Right lobe of liver (tissue), 6 donors: ENCODE data around the gene PANX3. TPM values are rescaled to one million over a fixed set of nuclear protein-coding genes. Genes with fewer than 3 reads are reported as not detected.

Experiments used
- ATAC-seq, 4 donors: fragments of 200-7000 bp; cut with Tn5 transposase; one replicate each; pipeline ENCODE4 v1.9.1; 2020; ENCODE audit warnings: mild to moderate bottlenecking in 4 of 4, moderate library complexity in 4 of 4
- DNase-seq, 3 donors: peaks; one replicate each; pipeline ENCODE4 v3.0.0-alpha.2; 2020
- H3K27ac ChIP-seq, 3 donors: fragments of 200-600 bp; one replicate each; pipeline ENCODE4 v1.8.0; 2022
- H3K27me3 ChIP-seq, 2 donors: fragments of 200-600 bp; one replicate each; pipeline ENCODE4 v1.8.0; 2022
- H3K36me3 ChIP-seq, 4 donors: fragments of 200-600 bp; sonication (generic) in 1 of 4; one replicate each; pipeline versions ENCODE4 v1.5.1 to v1.8.0; 2017 to 2022; ENCODE audit warnings: control low read depth in 1 of 4
- H3K4me1 ChIP-seq, 4 donors: fragments of 200-600 bp; sonication (generic) in 1 of 4; one replicate each; pipeline versions ENCODE4 v1.5.1 to v1.8.0; 2017 to 2022; ENCODE audit warnings: control low read depth in 1 of 4
- H3K4me3 ChIP-seq, 3 donors: fragments of 200-600 bp; one replicate each; pipeline ENCODE4 v1.8.0; 2022
- H3K9me3 ChIP-seq, 4 donors: fragments of 200-600 bp; sonication (generic) in 1 of 4; one replicate each; pipeline versions ENCODE4 v1.5.1 to v1.8.0; 2017 to 2022; ENCODE audit warnings: control low read depth in 1 of 4
- POLR2A ChIP-seq: fragments of 450-650 bp; IDR thresholded peaks from one replicate; pipeline ENCODE4 v1.6.1; 2017; ENCODE audit warnings: antibody characterized with exemption, mild to moderate bottlenecking
- WGBS: methylation state at CpG from one replicate; pipeline ENCODE4 v1.1.6; 2018; ENCODE audit warnings: low coverage, low lambda C conversion rate; ENCODE audit not compliant: insufficient coverage; ENCODE audit errors: missing lambda C conversion rate; 5-methylcytosine and 5-hydroxymethylcytosine counted together
- intact Hi-C, 2 donors: fragments of 100-400 bp; cut with DNase I; formaldehyde crosslinking; loops; one replicate each; pipeline versions ENCODE4 v1.11.2 to v1.14.1; 2022
- total RNA-seq, 6 experiments: library from RNA; depleted of rRNA in 2 of 6; stranded (reverse); fragments of >200 nt in 2 of 6; fragmentation: NEBNext Ultra II Directional in 3 of 6; extraction: Animal tissue kit (Norgen Biotek cat#: 25700) in 3 of 6; gene quantifications; one replicate each; pipeline versions ENCODE4 v1.1.0 to v1.2.4, GENCODE V29; 2016 to 2023
- TF ChIP-seq, protein P1 (sequence below), 4 donors: fragments of 200-600 bp in 3 of 4; fragments of 450-650 bp in 1 of 4; IDR thresholded peaks; one replicate each; pipeline versions ENCODE4 v1.5.1 to v1.8.0; 2016 to 2022; ENCODE audit warnings: antibody characterized with exemption in 4 of 4, mild to moderate bottlenecking in 2 of 4
- donor health status: DM: no; HTN: yes; CAD: no.
- donor health status: DM: no; HTN: no; CAD: no.
- donor health status: DM: no; HTN: no; CAD: no.
- donor health status: DM: no; HTN: yes; CAD: no.
- donor health status: DM: no; HTN: yes; CAD: no.

PANX3 gene
- total RNA-seq, 6 experiments from 2014 or later, result not detected

GRCh38 chr11:124618863-124619262 lies 7.6 kb downstream of the PANX3 start:
- WGBS, result 75% methylated on average over 4 of the region's 5 CpGs
- ATAC-seq (no peak), DNase-seq (no peak)
- Histone ChIP-seq H3K9me3 (no peaks in the 10 kb centered on the region), H3K27me3 (no peaks in the 10 kb centered on the region), H3K4me1 (peaks cover 0 to 6% (median under 1%) of the 10 kb centered on the region in 4 donors), H3K36me3 (no peaks in the 10 kb centered on the region), H3K27ac (no peak overlapping the region), H3K4me3 (no peak overlapping the region)
- no peak for TF ChIP-seq POLR2A
- TF ChIP-seq, protein P1, sequence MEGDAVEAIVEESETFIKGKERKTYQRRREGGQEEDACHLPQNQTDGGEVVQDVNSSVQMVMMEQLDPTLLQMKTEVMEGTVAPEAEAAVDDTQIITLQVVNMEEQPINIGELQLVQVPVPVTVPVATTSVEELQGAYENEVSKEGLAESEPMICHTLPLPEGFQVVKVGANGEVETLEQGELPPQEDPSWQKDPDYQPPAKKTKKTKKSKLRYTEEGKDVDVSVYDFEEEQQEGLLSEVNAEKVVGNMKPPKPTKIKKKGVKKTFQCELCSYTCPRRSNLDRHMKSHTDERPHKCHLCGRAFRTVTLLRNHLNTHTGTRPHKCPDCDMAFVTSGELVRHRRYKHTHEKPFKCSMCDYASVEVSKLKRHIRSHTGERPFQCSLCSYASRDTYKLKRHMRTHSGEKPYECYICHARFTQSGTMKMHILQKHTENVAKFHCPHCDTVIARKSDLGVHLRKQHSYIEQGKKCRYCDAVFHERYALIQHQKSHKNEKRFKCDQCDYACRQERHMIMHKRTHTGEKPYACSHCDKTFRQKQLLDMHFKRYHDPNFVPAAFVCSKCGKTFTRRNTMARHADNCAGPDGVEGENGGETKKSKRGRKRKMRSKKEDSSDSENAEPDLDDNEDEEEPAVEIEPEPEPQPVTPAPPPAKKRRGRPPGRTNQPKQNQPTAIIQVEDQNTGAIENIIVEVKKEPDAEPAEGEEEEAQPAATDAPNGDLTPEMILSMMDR (IDR thresholded peaks at IDR 0.05), result no peak
- intact Hi-C loops, result no loop called here

DNA sequence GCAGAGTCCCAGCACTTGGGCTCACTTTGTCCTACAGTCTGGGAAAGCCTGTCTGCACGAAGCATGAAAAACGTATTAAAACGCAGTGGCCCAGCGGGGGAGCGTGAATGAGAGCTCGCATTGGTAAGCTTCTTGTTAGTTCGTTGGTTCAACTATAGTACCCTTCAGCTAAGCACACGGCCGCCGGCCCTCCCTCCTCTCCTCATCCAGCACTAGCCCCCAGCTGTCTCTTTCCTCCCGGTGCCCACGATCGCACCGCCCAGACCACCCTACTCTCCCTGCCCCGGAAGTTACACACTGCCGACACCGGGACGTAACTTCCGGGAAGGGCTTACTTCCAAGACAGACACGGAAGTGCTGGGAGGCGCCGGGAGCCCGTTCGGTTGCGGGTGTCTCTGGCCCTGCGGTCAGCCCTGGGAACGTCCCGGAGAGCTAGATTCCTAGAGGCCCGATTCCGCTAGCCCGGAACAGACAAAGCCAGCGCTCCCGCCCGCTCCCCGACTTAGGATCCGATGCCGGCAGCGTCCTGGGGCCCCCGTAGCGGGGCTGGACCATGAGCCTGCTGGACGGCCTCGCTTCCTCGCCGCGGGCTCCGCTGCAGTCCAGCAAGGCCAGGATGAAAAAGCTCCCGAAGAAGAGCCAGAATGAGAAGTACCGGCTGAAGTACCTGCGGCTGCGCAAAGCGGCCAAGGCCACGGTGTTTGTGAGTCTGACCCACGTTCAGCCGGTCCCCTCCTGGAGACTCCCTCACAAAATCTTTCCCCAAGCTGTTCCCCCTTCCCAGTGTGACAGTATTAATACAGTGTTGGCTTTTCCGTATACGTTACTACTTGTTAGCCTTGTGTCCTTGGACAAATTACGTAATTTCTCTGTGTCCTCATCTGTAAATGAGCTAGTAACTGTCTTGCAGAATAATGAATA lies 11.6 kb downstream of the PANX3 start, which contains the start of gene TBRG1:
TSS of gene TBRG1 (plus strand) at position 334 of the 921 bp plus-strand sequence. CDS start at position 554, 220 bp downstream.
- ATAC-seq (peak; percentile 98 to 99 (median 98)), DNase-seq (peak; percentile 88 to 91 (median 89))
- TF ChIP-seq POLR2A, result peak; percentile 92
- TF ChIP-seq, protein P1 (IDR thresholded peaks at IDR 0.05), result no peak
- WGBS, result 2% methylated on average over 18 of the region's 57 CpGs
- Histone ChIP-seq H3K27me3 (no peaks in the 10 kb centered on the region), H3K27ac (peak within 1 kb of the TSS; percentile 88 to 92 (median 91)), H3K4me1 (peaks cover 0 to 12% (median 4%) of the 10 kb centered on the region in 4 donors), H3K9me3 (no peaks in the 10 kb centered on the region), H3K36me3 (peaks cover 0 to 16% (median 6%) of the 10 kb centered on the region in 4 donors), H3K4me3 (peak within 1 kb of the TSS; percentile 92 to 98 (median 95))
- intact Hi-C loops, result no loop called here

DNA sequence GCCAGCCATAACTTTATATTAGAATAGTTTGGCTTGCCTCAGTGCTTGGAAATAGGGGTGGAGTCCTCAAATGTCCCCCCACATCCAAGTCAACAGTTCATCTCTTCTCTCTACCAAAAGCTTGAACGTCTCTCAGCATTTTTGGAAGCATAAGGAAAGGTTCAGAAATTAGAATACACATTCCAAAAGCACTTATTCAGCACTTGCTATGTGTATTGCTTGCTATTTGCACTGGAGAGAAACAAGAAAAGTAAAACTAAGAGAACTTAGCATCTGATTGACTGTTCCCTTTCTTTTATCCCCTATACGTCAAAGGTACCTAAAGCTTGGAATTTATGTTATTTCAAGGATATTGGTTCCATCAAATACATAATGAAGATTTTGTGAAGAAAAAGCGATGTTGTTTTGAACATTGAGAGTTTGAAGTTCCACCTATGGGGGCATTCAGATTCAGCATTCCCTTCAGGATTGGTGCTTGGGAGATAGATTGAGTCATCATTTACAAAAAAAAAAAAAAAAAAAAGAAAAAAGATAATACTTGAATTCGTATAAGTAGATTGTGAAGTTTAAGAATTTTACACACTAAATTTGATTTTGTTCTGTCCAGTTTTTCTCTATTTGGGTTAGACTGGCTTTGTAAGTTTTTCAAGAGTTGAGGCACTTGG lies 12.8 kb downstream of the PANX3 start:
- intact Hi-C loops, result no loop called here
- H3K36me3 ChIP-seq, result peaks cover 0 to 17% (median 6%) of the 10 kb centered on the region in 4 donors
- 49% methylated on average over 4 of the region's 4 CpGs for WGBS
- peaks cover 0 to 12% (median 4%) of the 10 kb centered on the region in 4 donors for H3K4me1 ChIP-seq
- peak overlapping the region; percentile 92 to 98 (median 95) for H3K4me3 ChIP-seq
- H3K27me3 ChIP-seq, result no peaks in the 10 kb centered on the region
- TF ChIP-seq, protein P1 (IDR thresholded peaks at IDR 0.05), result no peak
- TF ChIP-seq POLR2A, result no peak
- DNase-seq (no peak), ATAC-seq (no peak)
- no peaks in the 10 kb centered on the region for H3K9me3 ChIP-seq
- H3K27ac ChIP-seq, result no peak overlapping the region

DNA sequence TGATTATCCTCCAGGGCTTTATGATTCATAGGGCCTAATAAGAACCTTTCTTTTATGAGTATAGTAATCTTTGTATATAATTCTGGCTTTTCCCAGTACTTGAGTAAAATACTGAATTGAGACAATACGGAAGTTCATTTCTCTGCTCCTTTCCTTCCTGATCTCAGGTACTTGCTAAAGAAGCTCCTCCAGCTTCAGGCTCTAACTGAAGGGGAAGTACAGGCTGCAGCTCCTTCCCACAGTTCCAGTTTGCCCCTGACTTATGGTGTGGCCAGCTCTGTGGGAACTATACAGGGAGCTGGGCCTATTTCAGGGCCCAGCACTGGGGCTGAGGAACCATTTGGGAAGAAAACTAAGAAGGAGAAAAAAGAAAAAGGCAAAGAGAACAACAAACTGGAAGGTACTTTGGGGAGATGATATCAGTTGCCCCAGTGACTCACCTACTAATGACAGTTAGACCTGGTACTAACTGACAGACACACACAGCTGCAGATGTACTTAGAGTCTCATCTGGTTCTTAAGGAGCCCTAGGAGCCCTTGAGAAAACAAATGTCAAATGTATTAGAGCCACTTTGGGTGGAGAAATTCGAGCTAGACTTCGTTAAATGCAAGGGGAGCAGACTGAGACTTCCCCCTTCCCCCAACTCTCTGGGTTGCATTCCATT lies 14.4 kb downstream of the PANX3 start:
- Histone ChIP-seq H3K27me3 (no peaks in the 10 kb centered on the region), H3K4me1 (peaks cover 0 to 12% (median 4%) of the 10 kb centered on the region in 4 donors), H3K9me3 (no peaks in the 10 kb centered on the region), H3K4me3 (no peak overlapping the region), H3K27ac (no peak overlapping the region), H3K36me3 (peaks cover 0 to 31% (median 8%) of the 10 kb centered on the region in 4 donors)
- ATAC-seq (no peak), DNase-seq (no peak)
- WGBS, result 76% methylated on average over 2 of the region's 3 CpGs
- no peak for TF ChIP-seq POLR2A
- TF ChIP-seq, protein P1 (IDR thresholded peaks at IDR 0.05), result no peak
- intact Hi-C loops, result no loop called here
